Measurements from ENCODE around the gene ZBTB26.

The ZBTB26 gene

GRCh38 chr9:122931226-122932121 lies at the start of gene ZBTB26:
Gene ZBTB26 (minus strand): TSS chr9:122931512. CDS start chr9:122919934, 11,578 bp downstream.
- peak; percentile 89 for DNase-seq (ENCODE audit: low read depth, low spot score)

- no peak for DNase-seq (ENCODE audit: low read depth, low spot score)
These were observed 47.3 kb upstream of the ZBTB26 start for GRCh38 chr9:122978601-122979000.

- no peak for DNase-seq (ENCODE audit: low read depth, low spot score)
These were observed 43.9 kb upstream of the ZBTB26 start for GRCh38 chr9:122975196-122975595.

- DNase-seq (ENCODE audit: low read depth, low spot score), result no peak
These were observed 29.8 kb upstream of the ZBTB26 start for GRCh38 chr9:122961139-122961538.

- DNase-seq (ENCODE audit: low read depth, low spot score), result no peak
These were observed 24.6 kb upstream of the ZBTB26 start for GRCh38 chr9:122955961-122956360.

GRCh38 chr9:122954253-122954691 lies 23.0 kb upstream of the ZBTB26 start:
- no peak for DNase-seq (ENCODE audit: low read depth, low spot score)

- DNase-seq (ENCODE audit: low read depth, low spot score), result no peak
These were observed 19.7 kb upstream of the ZBTB26 start for GRCh38 chr9:122951056-122951455.

- DNase-seq (ENCODE audit: low read depth, low spot score), result no peak
These were observed 19.0 kb upstream of the ZBTB26 start for GRCh38 chr9:122950263-122950662.

- no peak for DNase-seq (ENCODE audit: low read depth, low spot score)
These were observed 18.4 kb upstream of the ZBTB26 start for GRCh38 chr9:122949696-122950095.

GRCh38 chr9:122948313-122948712 lies 17.0 kb upstream of the ZBTB26 start:
- no peak for DNase-seq (ENCODE audit: low read depth, low spot score)

- no peak for DNase-seq (ENCODE audit: low read depth, low spot score)
These were observed 15.2 kb upstream of the ZBTB26 start for GRCh38 chr9:122946461-122947005.

GRCh38 chr9:122944960-122945888 lies 13.9 kb upstream of the ZBTB26 start:
- DNase-seq (ENCODE audit: low read depth, low spot score), result no peak

- no peak for DNase-seq (ENCODE audit: low read depth, low spot score)
These were observed 10.4 kb upstream of the ZBTB26 start for GRCh38 chr9:122941582-122942234.

GRCh38 chr9:122940749-122941581 lies 9.7 kb upstream of the ZBTB26 start, which contains the start of gene RABGAP1:
Gene RABGAP1 (plus strand): TSS chr9:122941020. CDS start chr9:122957060, 16,040 bp downstream.
- peak; percentile 86 for DNase-seq (ENCODE audit: low read depth, low spot score)

GRCh38 chr9:122940454-122940748 lies 9.1 kb upstream of the ZBTB26 start:
- no peak for DNase-seq (ENCODE audit: low read depth, low spot score)

GRCh38 chr9:122939601-122940000 lies 8.3 kb upstream of the ZBTB26 start:
- no peak for DNase-seq (ENCODE audit: low read depth, low spot score)

GRCh38 chr9:122936883-122937282 lies 5.6 kb upstream of the ZBTB26 start:
- DNase-seq (ENCODE audit: low read depth, low spot score), result no peak

GRCh38 chr9:122936464-122936863 lies 5.2 kb upstream of the ZBTB26 start:
- no peak for DNase-seq (ENCODE audit: low read depth, low spot score)

GRCh38 chr9:122930541-122931225 lies 629 bp downstream of the ZBTB26 start:
- no peak for DNase-seq (ENCODE audit: low read depth, low spot score)

GRCh38 chr9:122929796-122930354 lies 1.4 kb downstream of the ZBTB26 start:
- no peak for DNase-seq (ENCODE audit: low read depth, low spot score)

Measured in iPS DF 19.7 (cell line).